Measurements from ENCODE around the gene OR4X2.
A peak's percentile ranks its signal among the peaks of the same experiment; 100 is the strongest.
"Not testable (repeated sequence)": the region's sequence is repeated elsewhere in the genome, so short reads cannot be mapped to it uniquely, and the experiment has no call there.

OR4X2 gene, protein sequence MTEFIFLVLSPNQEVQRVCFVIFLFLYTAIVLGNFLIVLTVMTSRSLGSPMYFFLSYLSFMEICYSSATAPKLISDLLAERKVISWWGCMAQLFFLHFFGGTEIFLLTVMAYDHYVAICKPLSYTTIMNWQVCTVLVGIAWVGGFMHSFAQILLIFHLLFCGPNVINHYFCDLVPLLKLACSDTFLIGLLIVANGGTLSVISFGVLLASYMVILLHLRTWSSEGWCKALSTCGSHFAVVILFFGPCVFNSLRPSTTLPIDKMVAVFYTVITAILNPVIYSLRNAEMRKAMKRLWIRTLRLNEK
- 0 to 0.66 (median 0) reads per million in 17 experiments for total RNA-seq

DNA sequence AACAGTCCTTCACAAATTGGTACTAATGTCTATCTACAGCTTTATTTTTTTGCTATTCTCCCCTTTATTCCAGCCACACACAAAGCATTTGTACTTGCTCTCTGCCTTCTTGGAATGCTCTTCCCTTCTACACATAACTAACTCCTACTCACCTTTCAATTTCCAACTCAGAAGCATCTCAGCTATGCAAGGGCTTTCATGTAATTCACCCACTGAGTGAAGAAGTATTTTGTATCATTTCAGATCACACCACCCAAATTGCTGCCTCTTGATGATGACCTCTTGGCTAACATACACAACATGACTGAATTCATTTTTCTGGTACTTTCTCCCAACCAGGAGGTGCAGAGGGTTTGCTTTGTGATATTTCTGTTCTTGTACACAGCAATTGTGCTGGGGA, at the start of gene OR4X2:
OR4X2 (plus strand) TSS at position 301 of the 400 bp plus-strand sequence; CDS start at position 301, 0 bp downstream.
- no peak for DNase-seq

DNA sequence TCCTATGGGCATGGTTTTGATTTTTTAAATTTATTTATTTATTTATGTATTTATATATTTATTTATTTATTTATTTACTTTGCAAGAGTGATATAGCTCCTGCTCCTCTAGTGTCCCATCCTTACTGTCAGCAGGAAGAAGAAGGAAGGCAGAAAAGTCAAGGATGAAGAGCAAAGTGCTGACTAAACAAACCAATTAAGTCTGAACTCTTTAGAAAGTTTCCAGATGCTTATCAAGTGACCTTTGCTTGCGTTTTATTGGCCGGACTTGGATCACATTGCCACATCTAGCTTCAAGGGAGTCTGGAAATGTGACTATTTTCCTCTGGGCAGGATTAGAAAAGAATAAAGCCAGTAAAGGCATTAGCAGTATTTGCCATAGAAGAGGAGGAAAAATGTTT, 37.0 kb upstream of the OR4X2 start:
- no peak for DNase-seq

GRCh38 chr11:48210052-48210451, 34.9 kb upstream of the OR4X2 start:
- peak in 3 of 4 experiments; percentile 10 to 36 (median 28) for DNase-seq

- DNase-seq = no peak
Observed at GRCh38 chr11:48216510-48216909, 28.4 kb upstream of the OR4X2 start, which contains the start of gene OR4B1. Gene OR4B1 (plus strand): TSS chr11:48216810. CDS start chr11:48216810, 0 bp downstream.

DNA sequence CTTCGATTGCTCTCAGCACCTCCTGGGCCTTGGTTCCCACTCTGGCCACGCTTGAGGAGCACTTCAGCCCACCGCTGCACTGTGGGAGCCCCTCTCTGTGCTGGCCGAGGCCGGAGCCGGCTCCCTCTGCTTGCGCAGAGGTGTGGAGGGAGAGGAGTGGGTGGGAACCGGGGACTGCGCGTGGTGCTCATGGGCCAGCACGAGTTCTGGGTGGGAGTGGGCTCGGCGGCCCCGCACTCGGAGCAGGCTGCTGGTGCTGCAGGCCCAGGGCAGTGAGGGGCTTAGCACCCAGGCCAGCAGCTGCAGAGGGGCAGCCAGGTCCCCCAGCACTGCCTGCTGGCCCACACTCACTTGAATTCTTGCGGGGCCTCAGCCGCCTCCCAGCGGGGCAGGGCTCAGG, 16.1 kb upstream of the OR4X2 start:
- no peak for DNase-seq

GRCh38 chr11:48230057-48230456, 14.8 kb upstream of the OR4X2 start:
- DNase-seq = not testable (repeated sequence)

DNA sequence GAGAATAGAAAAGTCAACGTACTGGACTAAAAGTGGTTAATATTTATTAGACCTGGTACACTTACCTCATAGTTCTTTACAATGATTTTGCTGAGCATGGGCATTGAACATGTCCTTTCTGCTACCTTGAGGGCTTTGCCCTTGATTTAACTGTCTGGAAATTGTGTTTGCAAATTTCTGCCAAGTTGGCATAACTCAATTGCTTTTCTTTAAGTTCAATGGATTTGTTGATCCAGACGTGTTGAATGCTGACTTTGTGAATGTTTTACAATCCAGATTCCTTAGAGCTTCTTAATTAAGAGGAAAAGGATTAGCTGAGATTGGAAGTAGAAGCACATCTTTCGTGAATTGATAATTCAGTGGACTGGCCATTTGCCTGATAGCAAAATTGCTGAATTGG, 7.2 kb upstream of the OR4X2 start:
- DNase-seq = no peak

DNA sequence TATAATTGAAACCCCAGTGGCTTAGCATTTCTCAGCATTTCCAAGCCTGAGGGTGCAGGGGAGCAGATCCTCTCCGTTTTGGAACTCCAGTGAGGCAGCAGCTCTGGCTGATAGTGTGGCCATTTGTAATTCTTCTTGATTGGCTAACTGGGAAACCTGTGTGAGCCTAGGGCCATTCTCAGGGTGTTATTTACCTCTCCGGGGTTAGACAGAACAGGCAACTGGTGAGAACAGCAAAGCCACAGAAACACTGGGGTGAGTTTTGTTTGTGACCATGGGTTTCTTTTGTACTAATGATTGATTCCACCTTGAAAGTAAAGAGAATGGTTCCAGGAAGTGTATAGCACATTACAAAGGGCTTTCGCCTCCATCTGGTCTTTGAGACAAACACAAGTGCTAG, 2.4 kb upstream of the OR4X2 start:
- DNase-seq = no peak

DNA sequence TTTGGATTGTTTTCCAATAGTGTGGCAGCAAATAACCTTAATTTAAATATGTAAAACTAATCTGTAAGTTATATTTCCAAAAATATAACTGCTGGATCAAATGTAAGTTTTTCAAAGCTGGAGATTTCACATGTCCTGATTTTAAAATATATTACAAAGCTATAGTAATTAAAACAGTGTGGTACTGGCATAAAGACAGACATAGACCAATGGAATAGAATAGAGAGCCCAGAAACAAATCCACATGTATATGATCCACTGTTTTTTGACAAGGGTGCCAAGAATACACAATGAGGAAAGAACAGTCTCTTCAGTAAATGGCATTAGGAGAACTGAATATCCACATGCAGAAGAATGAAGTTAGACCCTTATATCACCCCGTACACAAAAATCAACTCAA, 4.0 kb downstream of the OR4X2 start:
- DNase-seq = no peak

DNA sequence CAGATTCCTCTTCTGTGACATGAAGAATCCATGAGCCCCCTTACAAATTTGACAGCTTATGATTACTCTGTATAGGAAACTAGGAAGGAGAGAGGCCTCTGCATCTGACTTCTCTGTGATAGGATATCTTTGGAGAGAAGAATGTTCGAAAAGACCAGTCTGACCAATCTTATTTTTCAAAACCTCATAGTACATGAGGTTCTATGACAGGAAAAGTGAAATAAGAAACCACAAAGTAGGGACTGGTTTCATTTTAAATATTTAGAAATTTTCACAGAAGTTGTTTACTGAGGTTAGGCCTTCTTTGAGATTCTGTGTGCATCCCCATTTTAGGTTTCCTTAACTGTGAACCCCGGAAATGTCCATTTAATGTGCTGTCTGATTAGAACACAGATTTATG, 16.7 kb downstream of the OR4X2 start:
- DNase-seq = no peak

DNA sequence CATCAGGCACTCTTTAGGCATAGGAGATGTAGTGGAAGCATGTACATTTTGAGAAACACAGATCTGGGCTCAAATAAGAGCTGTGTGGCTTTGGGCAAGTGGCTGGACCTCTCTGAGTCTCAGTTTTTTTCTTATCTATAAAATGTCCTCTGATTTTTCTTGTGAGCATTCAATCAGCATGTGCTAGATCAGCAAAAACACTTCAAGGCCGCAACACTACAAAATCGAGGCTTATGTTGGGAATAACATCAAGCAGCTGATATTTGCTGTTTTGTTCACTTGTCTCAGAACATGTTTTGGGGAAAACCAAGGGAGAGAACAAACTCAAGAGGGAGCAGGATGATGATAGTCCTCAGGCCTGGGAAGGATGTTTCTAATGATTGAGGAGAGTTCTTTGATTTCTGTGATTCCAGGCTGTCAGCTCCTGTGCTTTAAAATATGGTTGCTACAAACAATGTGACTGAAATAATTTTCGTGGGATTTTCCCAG, 18.6 kb downstream of the OR4X2 start, which contains the start of gene OR4X1:
OR4X1 (plus strand) TSS at position 439 of the 489 bp plus-strand sequence; CDS start at position 439, 0 bp downstream.
- DNase-seq = no peak

DNA sequence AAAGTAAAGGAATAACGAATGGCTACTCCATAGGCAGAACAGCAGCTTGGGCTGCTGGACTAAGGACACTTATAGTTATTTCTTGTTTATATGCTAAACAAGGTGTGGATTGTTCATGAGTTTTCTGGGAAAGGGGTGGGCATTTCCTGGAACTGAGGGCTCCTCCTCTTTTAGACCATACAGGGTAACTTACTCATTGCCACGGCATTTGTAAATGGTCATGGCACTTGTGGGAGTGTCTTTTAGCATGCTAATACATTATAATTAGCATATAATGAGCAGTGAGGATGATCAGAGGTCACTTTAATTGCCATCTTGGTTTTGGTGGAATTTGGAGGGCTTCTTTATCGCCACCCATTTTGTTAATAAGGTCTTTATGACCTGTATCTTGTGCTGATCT, 25.7 kb downstream of the OR4X2 start:
- DNase-seq = no peak

GRCh38 chr11:48272606-48273005, 27.7 kb downstream of the OR4X2 start:
- no peak for DNase-seq

Data from suppressor macrophage (primary cell).